Activated naive CD8-positive, alpha-beta T cell treated with anti-CD3 and anti-CD28 coated beads, Interleukin-2, amount 50 U/mL, for 16 hours (primary cell): ENCODE data around the gene PRKCE.

ENCODE experiments used
- DNase-seq: peaks from one replicate; pipeline ENCODE4 v3.0.0-alpha.2; 2020; ENCODE audit warnings: low read depth, low spot score

Gene PRKCE

DNA sequence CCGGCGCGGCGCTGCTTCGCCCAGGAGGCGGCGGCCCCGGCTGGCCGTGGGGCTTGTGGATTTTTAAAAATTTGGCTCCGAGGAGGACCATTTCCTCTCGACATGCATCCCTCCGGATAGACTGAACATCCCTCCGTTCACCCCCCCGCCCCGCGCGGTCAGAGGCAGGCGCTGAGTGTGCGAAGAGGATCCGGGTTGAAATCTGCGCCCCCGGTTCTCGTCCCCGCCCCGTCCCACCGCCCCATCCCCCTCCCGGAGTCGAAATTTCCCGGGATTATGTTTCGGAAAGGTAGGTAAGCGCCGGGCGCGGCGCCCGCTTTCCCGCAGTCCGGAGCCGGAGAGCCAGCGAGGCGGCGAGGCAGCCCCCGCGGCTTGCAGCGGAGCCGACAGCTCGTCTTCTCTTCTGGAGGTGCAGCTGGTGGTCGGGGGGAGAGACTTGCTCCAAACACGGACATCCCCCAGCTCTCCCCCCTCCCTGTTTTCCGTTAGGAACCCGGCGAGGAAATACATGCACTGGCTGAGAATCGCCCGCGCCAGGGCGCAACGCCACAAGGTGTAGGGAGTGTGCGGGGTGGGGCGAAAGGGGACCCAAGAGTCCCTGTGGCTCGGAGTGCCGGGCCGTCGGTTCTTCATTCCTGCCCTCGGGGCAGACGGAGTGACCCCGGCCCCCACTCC lies at the start of gene PRKCE:
TSS of gene PRKCE (plus strand) at position 261 of the 675 bp plus-strand sequence.
- DNase-seq = peak; percentile 12

DNA sequence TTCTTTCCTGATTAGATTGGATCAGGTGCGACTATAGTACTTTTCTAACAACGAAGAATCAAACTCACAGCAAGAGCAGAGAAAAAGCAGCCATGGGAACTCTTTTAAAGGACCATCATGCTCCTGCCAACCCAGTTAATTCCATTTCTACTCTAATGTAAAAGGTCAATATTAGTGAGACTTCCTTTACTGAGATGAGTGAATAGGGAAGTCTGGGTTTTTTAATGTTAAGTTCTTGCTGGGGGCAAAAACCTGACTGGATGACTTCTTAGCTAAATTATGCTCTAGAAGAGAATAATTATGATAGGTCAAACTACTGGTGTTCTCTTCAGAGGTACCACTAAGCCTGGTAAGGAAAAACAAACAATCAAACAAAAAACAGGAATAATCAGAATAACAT lies 48.9 kb upstream of the PRKCE start:
- DNase-seq = no peak

DNA sequence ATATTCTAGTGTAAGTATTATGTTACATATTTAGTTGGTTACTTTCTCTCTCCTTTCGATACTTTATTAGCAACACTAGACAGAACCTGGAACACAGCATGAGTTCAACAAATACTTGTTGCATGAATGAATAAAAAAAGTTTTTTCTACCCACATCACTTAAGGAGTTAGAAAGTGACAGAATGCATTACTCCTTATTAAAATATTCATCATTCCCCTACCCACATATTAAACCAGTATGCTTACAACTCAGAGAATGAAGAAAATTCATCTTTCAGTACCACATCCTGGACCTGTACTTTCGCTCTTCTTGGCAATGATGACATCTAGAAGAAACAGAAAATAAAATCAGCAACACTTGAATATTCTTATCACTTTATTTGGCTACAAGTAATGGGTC lies 46.4 kb upstream of the PRKCE start:
- DNase-seq = no peak

DNA sequence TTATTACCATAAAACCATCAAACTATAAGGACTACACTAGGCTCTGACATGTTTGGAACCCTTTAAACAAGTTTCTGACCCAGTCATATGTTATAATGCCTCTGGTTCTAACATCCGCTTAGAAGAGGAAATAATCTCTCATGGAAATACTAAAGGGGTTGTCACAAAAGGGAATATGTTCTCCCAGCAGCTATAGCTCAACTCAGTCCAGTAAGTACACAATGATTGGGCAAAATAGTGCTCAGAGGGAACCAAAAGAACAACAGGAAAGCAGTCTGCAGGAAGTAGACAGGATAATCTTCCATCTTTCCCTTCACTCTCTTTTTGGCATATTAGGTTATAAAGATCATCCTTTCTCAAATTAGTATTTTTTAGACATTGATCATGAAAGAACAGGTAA lies 44.7 kb upstream of the PRKCE start:
- DNase-seq = no peak

DNA sequence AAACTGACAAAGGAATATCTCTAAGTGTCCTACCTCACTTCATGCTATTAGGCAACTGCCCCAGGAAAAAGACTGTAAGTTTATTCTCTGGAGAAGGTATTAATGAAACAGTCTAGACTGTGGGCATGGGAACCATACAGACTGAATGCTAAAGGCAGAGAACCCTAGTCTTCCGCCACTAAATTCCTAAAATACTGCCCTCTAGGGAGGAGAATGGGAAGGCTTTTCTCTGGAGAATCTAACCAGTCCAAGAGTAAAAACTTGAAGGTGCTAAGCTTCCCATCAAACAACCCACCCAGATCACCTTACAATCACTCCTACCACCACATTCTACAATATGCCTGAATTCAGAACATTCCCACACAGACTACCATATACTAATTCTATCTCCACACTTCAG lies 43.8 kb upstream of the PRKCE start:
- no peak for DNase-seq

DNA sequence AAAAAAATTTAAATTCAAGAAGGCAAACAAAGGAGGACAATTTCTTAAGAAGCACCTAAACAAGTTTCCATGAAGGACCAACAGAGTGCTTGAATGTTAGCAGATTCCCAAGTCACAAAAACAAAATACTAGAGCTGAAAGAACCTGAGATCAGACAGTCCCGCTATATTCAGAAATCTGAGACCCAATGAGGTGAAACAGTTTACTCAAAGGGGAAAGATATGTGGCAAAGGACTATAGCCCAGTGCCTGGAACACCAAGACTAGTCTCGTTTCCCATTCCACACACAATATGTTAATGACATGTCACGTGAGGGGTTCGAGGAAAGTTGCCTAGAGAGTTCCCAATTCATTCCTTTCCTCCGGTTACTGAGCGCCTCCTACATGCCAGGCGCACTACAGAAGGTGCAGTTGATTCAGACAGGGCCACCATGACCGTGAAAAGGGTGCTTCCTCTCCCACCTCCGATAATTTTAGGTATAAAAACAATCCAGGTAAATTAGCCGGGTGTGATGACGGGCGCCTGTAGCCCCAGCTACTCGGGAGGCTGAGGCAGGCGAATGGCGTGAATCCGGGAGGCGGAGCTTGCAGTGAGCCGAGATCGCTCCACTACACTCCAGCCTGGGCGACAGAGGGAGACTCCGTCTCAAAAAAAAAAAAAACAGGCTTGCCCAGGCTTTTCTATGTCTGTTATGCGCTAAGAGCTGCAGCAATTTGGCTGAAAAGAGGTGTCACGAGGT lies 41.0 kb upstream of the PRKCE start:
- DNase-seq = no peak

DNA sequence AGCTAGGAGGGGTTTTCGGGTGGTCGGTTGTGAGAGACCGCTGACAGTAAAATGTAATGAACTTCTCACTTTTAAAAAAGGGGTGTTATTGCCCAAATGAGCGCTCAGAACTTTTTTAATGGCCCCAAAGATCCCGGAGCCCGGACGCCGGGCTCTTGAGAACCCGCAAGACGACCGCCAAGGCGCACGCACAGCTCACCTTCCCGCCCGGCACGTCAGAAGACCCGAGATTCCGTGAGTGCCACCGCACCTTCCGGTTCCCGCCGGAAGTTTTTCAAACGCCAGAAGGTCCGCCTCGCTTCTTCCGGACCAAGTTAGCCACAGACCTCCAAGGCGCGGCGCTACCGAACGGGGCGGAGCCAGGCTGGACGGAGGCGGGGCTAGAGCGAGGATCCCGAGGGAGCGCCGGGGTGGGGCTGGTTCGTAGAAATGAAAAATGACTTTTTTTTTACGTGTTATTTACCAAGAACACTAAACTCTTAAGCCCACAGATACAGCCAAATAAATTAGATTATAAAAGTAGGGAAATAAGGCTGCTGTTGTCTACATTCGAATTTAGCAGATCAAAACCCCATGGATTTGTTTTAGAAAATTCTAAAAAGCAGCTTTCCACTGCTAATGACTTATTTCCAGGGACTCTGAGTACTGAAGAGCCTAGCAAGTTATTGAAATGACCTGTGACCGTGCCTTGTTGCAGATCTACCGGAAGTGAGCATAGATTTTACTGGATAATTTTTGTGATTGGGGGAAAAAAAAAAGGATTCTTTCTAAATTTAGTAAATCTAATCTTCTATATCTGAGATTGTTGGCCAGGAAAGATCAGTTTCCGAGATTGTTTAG lies 40.2 kb upstream of the PRKCE start, which contains the start of gene SRBD1:
TSS of gene SRBD1 (minus strand) at position 248 of the 840 bp plus-strand sequence. CDS start 5,826 bp downstream, outside the sequence.
- DNase-seq = peak; percentile 79

DNA sequence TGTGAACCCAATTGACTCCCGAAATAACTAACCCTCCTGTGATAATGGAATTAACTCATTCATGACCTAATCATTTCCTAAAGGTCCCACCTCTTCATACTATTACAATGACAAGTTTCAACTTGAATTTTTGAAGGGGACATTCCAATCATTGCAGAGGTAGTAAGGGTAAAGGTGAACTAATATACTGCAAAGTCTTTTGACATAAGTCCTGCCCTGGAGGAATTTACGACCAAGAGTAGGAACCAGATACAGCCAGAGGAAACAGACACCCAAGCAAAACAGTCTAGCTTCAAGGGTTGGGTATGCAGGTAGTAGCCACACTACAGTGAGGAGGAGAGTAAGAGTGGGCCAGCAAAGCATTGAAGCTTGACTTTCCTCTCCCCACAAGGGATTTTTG lies 39.2 kb upstream of the PRKCE start:
- DNase-seq = no peak

DNA sequence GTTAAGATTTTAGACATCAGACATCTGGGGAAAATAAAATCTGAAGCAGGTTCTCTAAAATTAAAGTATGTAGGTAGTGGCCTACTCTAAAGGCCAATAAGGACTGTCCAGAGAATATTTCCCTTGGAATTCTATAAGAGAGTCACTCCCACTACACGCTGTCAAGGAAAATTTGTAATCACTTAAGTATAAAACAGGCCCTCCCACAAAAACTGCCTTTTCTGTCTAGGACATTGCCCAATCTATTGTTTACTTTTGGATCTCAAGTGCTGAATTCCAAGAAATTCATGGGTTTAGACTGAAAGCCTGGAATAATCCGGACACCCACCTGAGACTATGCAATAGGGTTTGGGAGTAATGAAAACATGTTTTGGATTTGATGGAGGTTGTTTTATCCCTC lies 38.7 kb upstream of the PRKCE start:
- no peak for DNase-seq

DNA sequence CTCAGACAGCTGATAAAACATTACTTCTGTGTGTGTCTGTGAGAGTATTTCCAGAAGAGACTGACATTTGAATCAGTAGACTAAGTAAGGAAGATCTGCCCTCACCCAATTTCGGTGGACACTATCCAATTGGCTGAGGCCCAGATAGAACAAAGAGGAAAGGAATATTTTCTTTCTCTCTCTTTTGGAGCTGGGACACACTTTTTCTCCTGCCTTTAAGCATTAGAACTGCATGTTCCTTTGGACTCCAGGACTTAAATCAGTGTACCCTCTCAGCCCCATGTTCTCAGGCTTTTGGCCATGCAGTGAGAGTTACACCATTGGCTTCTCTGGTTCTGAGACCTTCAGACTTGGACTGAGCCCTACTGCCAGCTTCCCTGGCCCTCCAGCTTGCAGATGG lies 37.1 kb upstream of the PRKCE start:
- no peak for DNase-seq

DNA sequence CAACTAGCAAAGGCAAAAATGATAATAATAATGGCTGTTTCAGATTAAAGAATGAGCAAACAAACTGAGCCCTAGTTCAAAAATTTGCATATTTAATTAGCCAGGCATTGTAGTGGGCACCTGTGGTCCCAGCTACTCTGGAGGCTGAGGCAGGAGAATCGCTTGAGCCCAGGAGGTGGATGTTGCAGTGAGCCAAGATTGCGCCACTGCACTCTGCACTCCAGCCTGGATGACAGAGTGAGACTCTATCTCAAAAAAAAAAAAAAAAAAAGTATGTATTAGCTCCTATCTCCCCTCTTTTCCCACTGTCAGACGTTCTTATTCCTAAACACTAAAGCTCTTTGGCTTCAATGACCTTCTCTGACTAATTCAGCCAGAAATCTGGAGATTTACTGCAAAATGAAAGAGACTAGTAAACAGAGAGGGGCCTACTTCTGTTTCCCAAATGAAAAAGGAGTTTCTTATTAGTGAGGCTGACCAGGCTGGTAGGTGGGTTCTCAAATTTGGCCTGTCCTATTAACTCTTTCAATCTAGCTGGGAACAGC lies 36.5 kb upstream of the PRKCE start:
- DNase-seq = no peak

DNA sequence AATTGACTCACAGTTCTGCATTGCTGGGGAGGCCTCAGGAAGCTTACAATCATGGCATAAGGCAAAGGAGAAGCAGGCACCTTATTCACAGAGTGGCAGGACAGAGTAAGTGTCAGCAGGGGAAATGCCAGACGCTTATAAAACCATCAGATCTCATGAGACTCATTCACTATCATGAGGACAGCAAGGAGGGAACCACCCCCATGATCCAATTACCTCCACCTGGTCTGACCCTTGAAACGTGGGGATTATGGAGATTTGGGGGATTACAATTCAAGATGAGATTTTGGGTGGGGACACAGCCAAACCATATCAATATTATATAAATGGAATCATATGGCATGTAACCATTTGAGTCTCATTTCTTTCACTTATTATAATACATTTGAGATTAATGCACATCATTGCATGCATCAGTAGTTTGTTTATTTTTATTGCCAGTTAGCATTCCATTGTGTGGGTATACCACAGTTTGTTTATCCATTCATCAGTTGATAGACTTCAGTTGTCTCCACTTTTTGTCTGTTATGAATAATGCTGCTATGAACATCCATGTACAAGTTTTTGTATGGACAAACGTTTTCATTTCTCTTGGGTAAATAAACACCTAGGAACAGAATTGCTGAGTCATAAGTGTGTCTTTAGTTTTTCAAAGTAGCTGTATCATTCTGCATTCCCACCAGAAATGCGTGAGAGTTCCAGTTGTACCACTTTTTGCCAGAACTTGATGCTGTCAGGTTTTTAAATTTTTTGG lies 34.6 kb upstream of the PRKCE start:
- DNase-seq = no peak

DNA sequence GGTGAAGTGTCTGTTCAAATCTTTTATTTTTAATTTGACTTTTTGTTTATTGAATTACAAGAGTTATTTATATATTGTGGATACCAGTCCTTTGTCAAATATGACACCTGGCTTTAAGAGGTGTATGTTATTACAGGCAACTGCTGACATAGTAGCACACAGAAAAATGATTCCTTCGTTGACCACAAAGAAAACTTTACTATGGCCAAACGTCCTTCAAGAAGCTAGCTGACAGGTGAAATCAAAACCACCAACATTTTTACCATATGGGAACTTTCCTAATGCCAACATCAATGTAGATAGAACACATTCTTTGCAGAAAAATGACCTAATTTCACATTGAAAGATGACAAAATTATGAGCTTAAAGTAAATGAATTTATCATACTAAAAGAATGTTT lies 34.0 kb upstream of the PRKCE start:
- no peak for DNase-seq

DNA sequence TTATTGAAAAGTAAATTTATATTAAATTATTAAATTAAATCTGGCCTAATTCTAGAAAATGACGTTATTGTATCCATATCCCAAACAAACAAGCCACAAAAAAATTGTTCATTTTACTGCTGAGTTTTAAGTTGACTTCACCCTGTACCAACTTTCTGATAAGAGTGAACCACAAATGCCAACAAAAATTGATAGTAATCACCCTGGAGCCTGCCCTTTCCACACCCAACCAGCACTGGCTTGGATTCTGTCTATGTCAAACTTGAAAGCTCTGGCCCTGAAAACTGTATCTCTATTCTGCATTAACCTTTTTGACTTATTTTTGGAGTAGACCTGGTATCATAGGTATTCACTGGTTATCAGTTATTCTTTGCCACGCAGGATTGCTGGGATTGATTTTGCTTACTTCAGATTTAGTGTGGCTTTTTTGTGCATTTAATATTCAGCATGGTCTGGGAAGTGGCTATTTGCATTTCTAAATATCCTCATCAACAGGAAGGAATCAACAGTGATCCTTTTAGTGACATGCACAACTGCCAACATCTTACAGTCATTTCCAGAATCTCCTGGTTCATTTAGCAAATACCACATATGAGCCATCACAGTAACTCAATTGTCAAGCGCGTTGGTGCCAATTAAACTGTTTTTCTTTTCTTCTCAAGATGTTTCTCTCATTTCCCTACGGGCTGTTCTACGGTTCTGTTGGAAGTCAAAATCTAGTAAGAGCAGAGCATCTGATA lies 29.0 kb upstream of the PRKCE start:
- DNase-seq = no peak

DNA sequence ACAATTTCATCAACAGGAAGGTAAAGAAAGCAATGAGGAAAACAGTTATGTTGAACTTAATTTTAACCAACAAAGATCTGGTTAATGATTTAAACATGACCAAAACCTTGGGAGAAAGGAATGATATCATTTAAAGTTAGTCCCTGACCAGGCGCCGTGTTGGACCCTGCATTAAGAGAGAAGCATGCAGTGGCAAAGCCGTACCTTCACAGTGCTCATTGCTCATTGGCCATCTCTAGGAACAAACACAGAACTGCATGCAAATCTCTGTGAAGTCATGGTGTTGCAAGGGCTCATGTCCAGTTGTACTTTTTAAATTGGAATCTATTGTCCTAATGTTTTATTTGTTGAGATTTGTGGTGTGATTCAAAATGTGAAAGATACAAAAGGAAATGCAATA lies 28.4 kb upstream of the PRKCE start:
- DNase-seq = no peak

DNA sequence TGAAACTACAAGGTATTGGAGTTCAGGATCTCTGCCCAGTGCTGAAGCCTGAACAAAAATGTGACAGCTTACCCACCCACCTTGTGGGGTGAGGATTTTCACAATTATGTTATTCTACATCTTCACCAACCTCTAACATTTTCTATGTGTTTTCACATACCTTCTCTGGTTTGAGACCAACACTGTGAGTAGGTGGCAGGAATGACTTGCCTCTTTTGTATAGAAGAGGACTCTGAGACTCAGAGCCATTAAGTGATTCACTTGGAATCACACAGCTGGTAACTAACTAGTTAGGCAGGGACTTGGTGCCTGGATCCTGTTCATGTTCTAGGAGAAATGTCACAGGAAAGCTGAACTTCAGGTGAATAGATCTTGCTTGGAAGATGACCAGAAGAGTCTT lies 25.7 kb upstream of the PRKCE start:
- DNase-seq = no peak

DNA sequence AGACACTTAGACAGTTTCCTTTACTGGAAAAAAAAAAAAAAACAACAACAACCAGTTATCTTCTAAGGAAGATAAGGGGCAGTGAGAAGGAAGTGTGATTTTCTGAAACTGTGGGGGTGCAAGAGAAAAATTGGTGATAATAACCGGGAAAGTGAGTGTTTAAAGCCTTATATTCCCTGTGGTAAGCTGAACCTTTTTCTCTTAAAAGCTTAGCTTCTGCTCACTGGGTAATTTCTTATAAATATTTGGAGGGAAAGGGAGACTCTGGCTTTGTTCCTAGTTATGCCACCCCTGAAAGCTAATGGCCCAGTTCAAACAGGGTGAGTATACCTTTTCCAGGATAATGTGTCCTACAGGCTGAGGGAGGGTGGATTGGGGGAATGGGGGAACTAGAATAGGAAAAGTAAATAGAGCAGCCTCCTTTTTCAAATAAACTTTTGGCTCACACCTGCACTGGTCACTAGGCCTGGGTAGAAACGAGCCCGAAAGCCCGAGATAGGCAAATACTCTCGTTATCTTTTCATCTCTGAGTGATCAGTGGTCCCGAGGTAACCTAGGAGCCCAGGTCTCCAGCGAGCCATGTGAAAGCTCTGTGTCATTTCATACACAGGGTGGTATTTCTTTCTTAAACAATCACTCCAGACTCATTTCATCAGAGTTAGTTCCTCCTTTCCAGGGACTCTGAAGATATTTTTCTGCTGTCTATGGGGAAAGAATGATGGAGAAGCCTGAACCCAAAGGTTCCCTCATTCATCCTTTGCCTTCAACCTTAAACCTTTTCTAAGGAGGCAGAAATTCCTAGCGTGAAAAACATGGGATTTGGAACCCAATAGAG lies 24.9 kb upstream of the PRKCE start:
- no peak for DNase-seq

DNA sequence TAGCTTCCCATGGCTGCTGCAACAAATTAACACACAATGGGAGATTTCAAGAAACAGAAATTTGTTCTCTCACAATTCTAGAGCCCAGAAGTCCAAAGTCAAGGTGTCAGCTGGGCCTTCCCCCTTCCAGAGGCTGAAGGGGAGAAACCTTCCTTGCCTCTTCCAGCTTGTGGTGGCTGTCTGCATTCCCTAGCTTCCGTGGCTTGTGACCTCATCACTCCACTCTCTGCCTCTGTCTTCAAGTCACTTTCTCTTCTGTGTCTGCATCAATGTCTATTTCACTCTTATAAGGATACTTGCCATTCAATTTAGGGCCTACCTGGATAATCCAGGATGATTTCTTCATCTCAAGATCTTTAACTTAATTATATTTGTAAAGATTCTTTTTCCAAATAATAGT lies 23.6 kb upstream of the PRKCE start:
- no peak for DNase-seq

DNA sequence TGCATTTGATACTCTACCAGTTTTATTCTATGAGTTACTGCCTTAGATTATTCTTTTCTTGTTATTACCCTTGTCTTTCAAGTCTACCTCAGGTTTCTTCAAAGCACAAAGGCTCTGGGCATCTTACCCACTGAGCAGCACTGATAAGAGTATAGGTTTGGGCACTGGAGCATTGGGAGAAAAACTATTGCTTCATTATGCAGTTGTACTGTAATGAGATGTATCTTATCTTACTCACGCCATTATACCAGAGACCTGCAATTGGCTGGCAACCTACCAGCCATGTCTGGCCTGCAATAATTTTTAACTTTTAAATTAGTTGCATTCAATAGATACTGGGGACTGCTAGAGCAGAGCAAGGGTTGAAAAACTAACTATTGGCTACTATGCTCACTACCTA lies 21.5 kb upstream of the PRKCE start:
- no peak for DNase-seq

DNA sequence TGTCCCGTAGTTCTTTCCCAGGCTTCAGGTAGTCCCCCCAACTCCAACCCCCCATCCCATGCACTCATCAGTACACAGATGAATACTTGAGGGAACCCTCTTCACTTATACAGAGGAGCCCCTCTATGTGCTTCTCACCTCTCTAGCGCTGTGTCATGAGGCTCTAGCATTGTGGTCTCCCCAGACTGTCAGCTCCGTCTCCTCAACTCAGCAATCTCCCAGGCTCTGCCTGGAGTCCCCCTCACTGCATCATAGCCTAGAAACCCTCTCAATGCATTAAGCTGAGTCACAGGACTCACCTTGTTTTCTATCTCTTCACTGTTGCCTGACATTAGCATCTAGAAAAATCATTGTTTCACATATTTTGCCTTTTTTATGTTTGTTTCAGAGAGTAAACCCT lies 20.2 kb upstream of the PRKCE start:
- no peak for DNase-seq
